Measurements from ENCODE around the gene STK32C. TPM values are rescaled to one million over a fixed set of nuclear protein-coding genes. Genes with fewer than 3 reads are reported as not detected.
"Not testable (repeated sequence)": the region's sequence is repeated elsewhere in the genome, so short reads cannot be mapped to it uniquely, and the experiment has no call there.

The STK32C gene
- total and polyA plus RNA-seq, 4 donors, result 5.1 to 22.0 (median 16.3) TPM

GRCh38 chr10:132159302-132160230 is 148.2 kb downstream of the STK32C start:
- not testable (repeated sequence) for ATAC-seq (ENCODE audit: insufficient read depth, low FRiP score); H3K27me3 ChIP-seq (ENCODE audit: control insufficient read depth in 3 of 3, insufficient read depth in 3 of 3, low read length in 2 of 3); H3K36me3 ChIP-seq (ENCODE audit: control insufficient read depth in 4 of 4, insufficient read depth in 4 of 4, low read length in 4 of 4); H3K4me3 ChIP-seq; H3K9ac ChIP-seq (ENCODE audit: insufficient read depth in 1 of 2, low read length in 2 of 2); H3K27ac ChIP-seq (ENCODE audit: low read depth in 1 of 2, low read length in 1 of 2); H3K9me3 ChIP-seq (ENCODE audit: control insufficient read depth in 4 of 4, insufficient read depth in 3 of 4, low read length in 3 of 4); DNase-seq
- peaks cover 0 to 12% (median 3%) of the 10 kb centered on the region in 5 donors for H3K4me1 ChIP-seq (ENCODE audit: control insufficient read depth in 5 of 5, insufficient read depth in 5 of 5, low read length in 5 of 5)
- WGBS, 2 donors, result 60 to 62% methylated on average over 5 to 6 of the region's 7 CpGs

GRCh38 chr10:132158823-132159222 is 148.9 kb downstream of the STK32C start:
- Histone ChIP-seq H3K4me3 (no peak overlapping the region), H3K4me1 (ENCODE audit: control insufficient read depth in 5 of 5, insufficient read depth in 5 of 5, low read length in 5 of 5) (peaks cover 0 to 12% (median 3%) of the 10 kb centered on the region in 5 donors), H3K9me3 (ENCODE audit: control insufficient read depth in 4 of 4, insufficient read depth in 3 of 4, low read length in 3 of 4) (peaks cover 0 to 7% (median 0%) of the 10 kb centered on the region in 4 donors), H3K27me3 (ENCODE audit: control insufficient read depth in 3 of 3, insufficient read depth in 3 of 3, low read length in 2 of 3) (peaks cover 0 to 3% (median 0%) of the 10 kb centered on the region in 3 donors), H3K27ac (ENCODE audit: low read depth in 1 of 2, low read length in 1 of 2) (no peak overlapping the region), H3K9ac (ENCODE audit: insufficient read depth in 1 of 2, low read length in 2 of 2) (no peak overlapping the region), H3K36me3 (ENCODE audit: control insufficient read depth in 4 of 4, insufficient read depth in 4 of 4, low read length in 4 of 4) (no peaks in the 10 kb centered on the region)
- WGBS, 2 donors, result 74 to 95% methylated on average over 5 to 7 of the region's 7 CpGs
- no peak for DNase-seq
- no peak for ATAC-seq (ENCODE audit: insufficient read depth, low FRiP score)
- TF ChIP-seq CTCF (IDR thresholded peaks at IDR 0.05; ENCODE audit: control extremely low read depth, extremely low read depth), result no peak

GRCh38 chr10:132158122-132158741 is 149.5 kb downstream of the STK32C start:
- DNase-seq (no peak), ATAC-seq (ENCODE audit: insufficient read depth, low FRiP score) (no peak)
- Histone ChIP-seq H3K36me3 (ENCODE audit: control insufficient read depth in 4 of 4, insufficient read depth in 4 of 4, low read length in 4 of 4) (no peaks in the 10 kb centered on the region), H3K9me3 (ENCODE audit: control insufficient read depth in 4 of 4, insufficient read depth in 3 of 4, low read length in 3 of 4) (peaks cover 0 to 4% (median 0%) of the 10 kb centered on the region in 4 donors), H3K4me3 (no peak overlapping the region), H3K27me3 (ENCODE audit: control insufficient read depth in 3 of 3, insufficient read depth in 3 of 3, low read length in 2 of 3) (no peaks in the 10 kb centered on the region), H3K9ac (ENCODE audit: insufficient read depth in 1 of 2, low read length in 2 of 2) (no peak overlapping the region), H3K27ac (ENCODE audit: low read depth in 1 of 2, low read length in 1 of 2) (no peak overlapping the region), H3K4me1 (ENCODE audit: control insufficient read depth in 5 of 5, insufficient read depth in 5 of 5, low read length in 5 of 5) (peaks cover 0 to 6% (median 3%) of the 10 kb centered on the region in 5 donors)
- no peak for TF ChIP-seq CTCF (IDR thresholded peaks at IDR 0.05; ENCODE audit: control extremely low read depth, extremely low read depth)
- 56 to 62% methylated on average over 2 of the region's 2 CpGs for WGBS, 2 donors

Other genes starting within 250 kb of the STK32C start
- gene JAKMIP3, start 242.0 kb downstream of the STK32C start, total RNA-seq, result under 1 TPM; 0.26 to 0.34 TPM
- gene JAKMIP3, start 242.0 kb downstream of the STK32C start, polyA plus RNA-seq, result under 1 TPM; 0.14 to 0.16 TPM
- gene DPYSL4, start 121.0 kb downstream of the STK32C start, total RNA-seq, result 1 to 10 TPM; 1.1 to 1.5 TPM
- gene DPYSL4, start 121.0 kb downstream of the STK32C start, polyA plus RNA-seq, result 1 to 10 TPM in 1 of 2 donors, under 1 TPM in 1; 0.33 to 1.5 TPM
- gene LRRC27, start 24.2 kb upstream of the STK32C start, total RNA-seq, result 10 to 100 TPM; 16.1 to 25.5 TPM
- 10 to 100 TPM in 1 of 2 donors, 1 to 10 TPM in 1; 5.8 to 18.3 TPM for gene LRRC27, start 24.2 kb upstream of the STK32C start, polyA plus RNA-seq
- 10 to 100 TPM; 20.1 to 33.4 TPM for gene PWWP2B, start 89.2 kb upstream of the STK32C start, total RNA-seq
- 10 to 100 TPM; 20.1 to 22.1 TPM for gene PWWP2B, start 89.2 kb upstream of the STK32C start, polyA plus RNA-seq
- gene INPP5A, start 229.8 kb upstream of the STK32C start, total RNA-seq, result 10 to 100 TPM; 37.0 to 39.9 TPM
- 10 to 100 TPM; 12.4 to 19.3 TPM for gene INPP5A, start 229.8 kb upstream of the STK32C start, polyA plus RNA-seq